Measurements from ENCODE around the gene TRPT1.

DNA sequence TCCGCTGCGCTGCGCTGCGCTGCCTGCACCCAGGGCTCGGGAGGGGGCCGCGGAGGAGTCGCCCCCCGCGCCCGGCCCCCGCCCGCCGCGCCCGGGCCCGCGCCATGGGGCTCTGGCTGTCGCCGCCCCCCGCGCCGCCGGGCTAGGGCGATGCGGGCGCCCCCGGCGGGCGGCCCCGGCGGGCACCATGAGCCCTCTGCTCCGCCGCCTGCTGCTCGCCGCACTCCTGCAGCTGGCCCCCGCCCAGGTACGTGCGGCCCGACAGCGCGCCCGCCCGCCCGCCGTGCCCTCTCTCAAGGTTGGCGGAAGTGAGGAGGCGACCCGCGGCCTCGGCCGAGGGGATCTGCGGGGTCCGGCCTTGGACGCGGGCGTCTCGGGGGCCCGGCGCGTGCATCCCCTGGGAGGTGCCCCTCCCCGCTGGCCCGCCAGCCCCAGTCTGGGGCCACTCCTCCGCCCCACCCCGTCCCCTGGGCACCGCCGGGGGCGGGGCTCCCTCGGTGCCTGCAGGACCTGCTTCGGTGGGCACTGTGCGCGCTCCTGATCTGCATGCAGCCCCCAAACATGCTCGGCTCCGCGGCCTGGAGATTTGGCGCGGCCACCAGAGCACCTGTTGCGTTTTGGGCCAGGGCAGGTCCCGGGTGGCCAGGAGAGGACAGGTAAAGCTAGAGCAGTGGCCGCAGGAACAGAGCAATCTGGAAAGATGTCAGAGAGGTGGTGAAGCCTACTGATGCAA lies 8.8 kb upstream of the TRPT1 start:
- TF ChIP-seq, protein P1, sequence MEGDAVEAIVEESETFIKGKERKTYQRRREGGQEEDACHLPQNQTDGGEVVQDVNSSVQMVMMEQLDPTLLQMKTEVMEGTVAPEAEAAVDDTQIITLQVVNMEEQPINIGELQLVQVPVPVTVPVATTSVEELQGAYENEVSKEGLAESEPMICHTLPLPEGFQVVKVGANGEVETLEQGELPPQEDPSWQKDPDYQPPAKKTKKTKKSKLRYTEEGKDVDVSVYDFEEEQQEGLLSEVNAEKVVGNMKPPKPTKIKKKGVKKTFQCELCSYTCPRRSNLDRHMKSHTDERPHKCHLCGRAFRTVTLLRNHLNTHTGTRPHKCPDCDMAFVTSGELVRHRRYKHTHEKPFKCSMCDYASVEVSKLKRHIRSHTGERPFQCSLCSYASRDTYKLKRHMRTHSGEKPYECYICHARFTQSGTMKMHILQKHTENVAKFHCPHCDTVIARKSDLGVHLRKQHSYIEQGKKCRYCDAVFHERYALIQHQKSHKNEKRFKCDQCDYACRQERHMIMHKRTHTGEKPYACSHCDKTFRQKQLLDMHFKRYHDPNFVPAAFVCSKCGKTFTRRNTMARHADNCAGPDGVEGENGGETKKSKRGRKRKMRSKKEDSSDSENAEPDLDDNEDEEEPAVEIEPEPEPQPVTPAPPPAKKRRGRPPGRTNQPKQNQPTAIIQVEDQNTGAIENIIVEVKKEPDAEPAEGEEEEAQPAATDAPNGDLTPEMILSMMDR (IDR thresholded peaks at IDR 0.05; ENCODE audit: low read length), result no peak
- TF ChIP-seq EZH2 (IDR thresholded peaks at IDR 0.05; ENCODE audit: borderline replicate concordance, low read length), result no peak
